Measurements from ENCODE around the gene MTERF4.

Gene MTERF4

GRCh38 chr2:241141214-241141770 is 39.2 kb upstream of the MTERF4 start:
- H3K27ac ChIP-seq (ENCODE audit: low read depth, low read length): no peak overlapping the region
- no peak overlapping the region for H3K9ac ChIP-seq (ENCODE audit: low read length)
- no peak overlapping the region for H3K4me3 ChIP-seq (ENCODE audit: low read depth, low read length)
- H3K27me3 ChIP-seq (ENCODE audit: control insufficient read depth, insufficient read depth, low read length): no peaks in the 10 kb centered on the region
- peaks cover 55% of the 10 kb centered on the region for H3K36me3 ChIP-seq (ENCODE audit: control insufficient read depth, insufficient read depth, low read length)
- H3K4me1 ChIP-seq (ENCODE audit: control insufficient read depth, insufficient read depth, low read length): no peaks in the 10 kb centered on the region
- H3K9me3 ChIP-seq (ENCODE audit: control insufficient read depth, insufficient read depth, low read depth, low read length): no peaks in the 10 kb centered on the region

- no peaks in the 10 kb centered on the region for H3K4me1 ChIP-seq (ENCODE audit: control insufficient read depth, insufficient read depth, low read length)
- H3K9me3 ChIP-seq (ENCODE audit: control insufficient read depth, insufficient read depth, low read depth, low read length): no peaks in the 10 kb centered on the region
- no peak overlapping the region for H3K9ac ChIP-seq (ENCODE audit: low read length)
- H3K36me3 ChIP-seq (ENCODE audit: control insufficient read depth, insufficient read depth, low read length): peaks cover 62% of the 10 kb centered on the region
- H3K27me3 ChIP-seq (ENCODE audit: control insufficient read depth, insufficient read depth, low read length): no peaks in the 10 kb centered on the region
- no peak overlapping the region for H3K4me3 ChIP-seq (ENCODE audit: low read depth, low read length)
- no peak overlapping the region for H3K27ac ChIP-seq (ENCODE audit: low read depth, low read length)
These were observed 38.4 kb upstream of the MTERF4 start for GRCh38 chr2:241140445-241140840.

GRCh38 chr2:241139531-241140444 is 37.7 kb upstream of the MTERF4 start:
- H3K4me1 ChIP-seq (ENCODE audit: control insufficient read depth, insufficient read depth, low read length): no peaks in the 10 kb centered on the region
- no peaks in the 10 kb centered on the region for H3K27me3 ChIP-seq (ENCODE audit: control insufficient read depth, insufficient read depth, low read length)
- H3K9me3 ChIP-seq (ENCODE audit: control insufficient read depth, insufficient read depth, low read depth, low read length): no peaks in the 10 kb centered on the region
- no peak overlapping the region for H3K9ac ChIP-seq (ENCODE audit: low read length)
- H3K36me3 ChIP-seq (ENCODE audit: control insufficient read depth, insufficient read depth, low read length): peaks cover 69% of the 10 kb centered on the region
- H3K27ac ChIP-seq (ENCODE audit: low read depth, low read length): no peak overlapping the region
- no peak overlapping the region for H3K4me3 ChIP-seq (ENCODE audit: low read depth, low read length)

GRCh38 chr2:241138471-241138870 is 36.4 kb upstream of the MTERF4 start:
- no peak overlapping the region for H3K27ac ChIP-seq (ENCODE audit: low read depth, low read length)
- no peak overlapping the region for H3K4me3 ChIP-seq (ENCODE audit: low read depth, low read length)
- H3K9me3 ChIP-seq (ENCODE audit: control insufficient read depth, insufficient read depth, low read depth, low read length): no peaks in the 10 kb centered on the region
- H3K9ac ChIP-seq (ENCODE audit: low read length): no peak overlapping the region
- H3K36me3 ChIP-seq (ENCODE audit: control insufficient read depth, insufficient read depth, low read length): peaks cover 76% of the 10 kb centered on the region
- no peaks in the 10 kb centered on the region for H3K4me1 ChIP-seq (ENCODE audit: control insufficient read depth, insufficient read depth, low read length)
- no peaks in the 10 kb centered on the region for H3K27me3 ChIP-seq (ENCODE audit: control insufficient read depth, insufficient read depth, low read length)

- no peaks in the 10 kb centered on the region for H3K4me1 ChIP-seq (ENCODE audit: control insufficient read depth, insufficient read depth, low read length)
- H3K27me3 ChIP-seq (ENCODE audit: control insufficient read depth, insufficient read depth, low read length): no peaks in the 10 kb centered on the region
- no peak overlapping the region for H3K9ac ChIP-seq (ENCODE audit: low read length)
- no peaks in the 10 kb centered on the region for H3K9me3 ChIP-seq (ENCODE audit: control insufficient read depth, insufficient read depth, low read depth, low read length)
- H3K27ac ChIP-seq (ENCODE audit: low read depth, low read length): no peak overlapping the region
- H3K36me3 ChIP-seq (ENCODE audit: control insufficient read depth, insufficient read depth, low read length): peaks cover 79% of the 10 kb centered on the region
- no peak overlapping the region for H3K4me3 ChIP-seq (ENCODE audit: low read depth, low read length)
These were observed 35.4 kb upstream of the MTERF4 start for GRCh38 chr2:241137276-241138190.

GRCh38 chr2:241136661-241137260 is 34.7 kb upstream of the MTERF4 start:
- H3K36me3 ChIP-seq (ENCODE audit: control insufficient read depth, insufficient read depth, low read length): peaks cover 76% of the 10 kb centered on the region

GRCh38 chr2:241136191-241136590 is 34.1 kb upstream of the MTERF4 start:
- H3K9me3 ChIP-seq (ENCODE audit: control insufficient read depth, insufficient read depth, low read depth, low read length): no peaks in the 10 kb centered on the region
- H3K4me3 ChIP-seq (ENCODE audit: low read depth, low read length): no peak overlapping the region
- H3K27ac ChIP-seq (ENCODE audit: low read depth, low read length): no peak overlapping the region
- H3K4me1 ChIP-seq (ENCODE audit: control insufficient read depth, insufficient read depth, low read length): no peaks in the 10 kb centered on the region
- no peak overlapping the region for H3K9ac ChIP-seq (ENCODE audit: low read length)
- no peaks in the 10 kb centered on the region for H3K27me3 ChIP-seq (ENCODE audit: control insufficient read depth, insufficient read depth, low read length)
- H3K36me3 ChIP-seq (ENCODE audit: control insufficient read depth, insufficient read depth, low read length): peaks cover 78% of the 10 kb centered on the region

More at GRCh38 chr2:241136661-241137260, 34.7 kb upstream of the MTERF4 start:
- Histone ChIP-seq H3K4me1 (ENCODE audit: control insufficient read depth, insufficient read depth, low read length) (no peaks in the 10 kb centered on the region), H3K27me3 (ENCODE audit: control insufficient read depth, insufficient read depth, low read length) (no peaks in the 10 kb centered on the region), H3K27ac (ENCODE audit: low read depth, low read length) (no peak overlapping the region), H3K9me3 (ENCODE audit: control insufficient read depth, insufficient read depth, low read depth, low read length) (no peaks in the 10 kb centered on the region), H3K4me3 (ENCODE audit: low read depth, low read length) (no peak overlapping the region), H3K9ac (ENCODE audit: low read length) (no peak overlapping the region)

GRCh38 chr2:241135737-241136136 is 33.6 kb upstream of the MTERF4 start:
- Histone ChIP-seq H3K4me3 (ENCODE audit: low read depth, low read length) (no peak overlapping the region), H3K9ac (ENCODE audit: low read length) (no peak overlapping the region), H3K36me3 (ENCODE audit: control insufficient read depth, insufficient read depth, low read length) (peaks cover 76% of the 10 kb centered on the region), H3K4me1 (ENCODE audit: control insufficient read depth, insufficient read depth, low read length) (no peaks in the 10 kb centered on the region), H3K27ac (ENCODE audit: low read depth, low read length) (no peak overlapping the region), H3K27me3 (ENCODE audit: control insufficient read depth, insufficient read depth, low read length) (no peaks in the 10 kb centered on the region), H3K9me3 (ENCODE audit: control insufficient read depth, insufficient read depth, low read depth, low read length) (no peaks in the 10 kb centered on the region)

- Histone ChIP-seq H3K36me3 (ENCODE audit: control insufficient read depth, insufficient read depth, low read length) (peaks cover 75% of the 10 kb centered on the region), H3K27ac (ENCODE audit: low read depth, low read length) (no peak overlapping the region), H3K4me1 (ENCODE audit: control insufficient read depth, insufficient read depth, low read length) (no peaks in the 10 kb centered on the region), H3K9ac (ENCODE audit: low read length) (no peak overlapping the region), H3K4me3 (ENCODE audit: low read depth, low read length) (no peak overlapping the region), H3K9me3 (ENCODE audit: control insufficient read depth, insufficient read depth, low read depth, low read length) (no peaks in the 10 kb centered on the region), H3K27me3 (ENCODE audit: control insufficient read depth, insufficient read depth, low read length) (no peaks in the 10 kb centered on the region)
These were observed 32.6 kb upstream of the MTERF4 start for GRCh38 chr2:241134711-241135110.

GRCh38 chr2:241133436-241133820 is 31.3 kb upstream of the MTERF4 start:
- Histone ChIP-seq H3K27me3 (ENCODE audit: control insufficient read depth, insufficient read depth, low read length) (no peaks in the 10 kb centered on the region), H3K36me3 (ENCODE audit: control insufficient read depth, insufficient read depth, low read length) (peaks cover 65% of the 10 kb centered on the region), H3K4me3 (ENCODE audit: low read depth, low read length) (no peak overlapping the region), H3K9ac (ENCODE audit: low read length) (no peak overlapping the region), H3K9me3 (ENCODE audit: control insufficient read depth, insufficient read depth, low read depth, low read length) (no peaks in the 10 kb centered on the region), H3K4me1 (ENCODE audit: control insufficient read depth, insufficient read depth, low read length) (no peaks in the 10 kb centered on the region), H3K27ac (ENCODE audit: low read depth, low read length) (no peak overlapping the region)

Measured in HUES6 (cell line).